HepG2 (cell line): Measurements from ENCODE around the gene ZFPL1. TPM values are rescaled to one million over a fixed set of nuclear protein-coding genes. Genes with fewer than 3 reads are reported as not detected.

Experiments used
- ARID3A ChIP-seq: IDR thresholded peaks from 2 replicates; pipeline ENCODE4 v1.6.1; 2012; ENCODE audit warnings: low read depth, low read length, improper control_type of control experiment
- BCLAF1 ChIP-seq: fragments of 450-650 bp; IDR thresholded peaks from 2 replicates; pipeline ENCODE4 v1.6.1; 2017; ENCODE audit warnings: mild to moderate bottlenecking
- E2F1 ChIP-seq: sonication (generic); formaldehyde crosslinking; IDR thresholded peaks from 2 replicates; pipeline ENCODE4 v1.5.0; 2020; ENCODE audit warnings: missing genetic modification reagents
- EP300 ChIP-seq, 3 experiments: sonication (generic) in 1 of 3; formaldehyde crosslinking in 1 of 3; IDR thresholded peaks; 2 replicates each; pipeline versions ENCODE4 v1.5.1 to v1.6.1; 2011 to 2020; ENCODE audit warnings: low read depth in 2 of 3, low read length in 2 of 3, borderline replicate concordance in 1 of 3, improper control_type of control experiment in 1 of 3, mild to moderate bottlenecking in 1 of 3, missing genetic modification reagents in 1 of 3, moderate library complexity in 1 of 3
- HMGXB4 ChIP-seq, 2 experiments: sonication (generic) in 1 of 2; formaldehyde crosslinking in 1 of 2; IDR thresholded peaks; 2 replicates each; pipeline versions ENCODE4 v1.4.0 to v1.6.1; 2018 to 2020; ENCODE audit warnings: missing genetic modification reagents in 2 of 2, borderline replicate concordance in 1 of 2, low read depth in 1 of 2, mild to moderate bottlenecking in 1 of 2, missing biosample characterization in 1 of 2
- NR0B2 ChIP-seq: sonication (generic); formaldehyde crosslinking; IDR thresholded peaks from 2 replicates; pipeline ENCODE4 v1.4.0; 2020; ENCODE audit warnings: mild to moderate bottlenecking, missing genetic modification reagents
- PHB2 ChIP-seq: fragments of 450-650 bp; IDR thresholded peaks from 2 replicates; pipeline ENCODE4 v1.6.1; 2018; ENCODE audit not compliant: partially characterized antibody
- PRPF4 ChIP-seq: fragments of 200-400 bp; formaldehyde crosslinking; IDR thresholded peaks from 2 replicates; pipeline ENCODE4 v1.6.1; 2016; ENCODE audit warnings: low read length, low read depth; ENCODE audit not compliant: poor library complexity, severe bottlenecking
- RELA ChIP-seq: sonication (generic); formaldehyde crosslinking; IDR thresholded peaks from 2 replicates; pipeline ENCODE4 v1.4.0; 2020; ENCODE audit warnings: missing genetic modification reagents
- SIX1 ChIP-seq: sonication (generic); formaldehyde crosslinking; IDR thresholded peaks from 2 replicates; pipeline ENCODE4 v1.4.0; 2020; ENCODE audit warnings: missing genetic modification reagents, borderline replicate concordance
- TCF7L2 ChIP-seq: IDR thresholded peaks from 2 replicates; pipeline ENCODE4 v1.6.1; 2011; ENCODE audit warnings: mild to moderate bottlenecking, low read depth, low read length, moderate library complexity
- ZFP41 ChIP-seq: sonication (generic); formaldehyde crosslinking; IDR thresholded peaks from 2 replicates; pipeline ENCODE4 v1.4.0; 2020; ENCODE audit warnings: mild to moderate bottlenecking, missing genetic modification reagents, borderline replicate concordance
- ZNF770 ChIP-seq: sonication (generic); formaldehyde crosslinking; IDR thresholded peaks from 2 replicates; pipeline ENCODE4 v1.5.0; 2020; ENCODE audit warnings: mild to moderate bottlenecking, missing genetic modification reagents
- ZNF780A ChIP-seq: sonication (generic); formaldehyde crosslinking; IDR thresholded peaks from 2 replicates; pipeline ENCODE4 v1.8.0; 2022; ENCODE audit warnings: mild to moderate bottlenecking, missing genetic modification reagents, moderate library complexity
- ZNF879 ChIP-seq: sonication (generic); formaldehyde crosslinking; IDR thresholded peaks from 2 replicates; pipeline ENCODE4 v1.8.1; 2023; ENCODE audit warnings: missing genetic modification reagents
- polyA plus RNA-seq, 8 experiments: library from polyadenylated mRNA; depleted of rRNA in 3 of 8; stranded (reverse) in 7 of 8; unstranded in 1 of 8; fragments of >200 nt; fragmentation: Illumina TruSeq in 4 of 8; extraction: Trizol in 4 of 8; gene quantifications; 2 replicates each; pipeline versions ENCODE4 v1.2.1 to v1.2.3, GENCODE V29; 2011 to 2016; ENCODE audit warnings: low read depth in 4 of 8, missing spikeins in 1 of 8, mixed read lengths in 1 of 8; ENCODE audit not compliant: insufficient read depth in 1 of 8
- total RNA-seq, 5 experiments: library from RNA; depleted of rRNA; stranded (reverse); fragments of >200 nt; fragmentation: Illumina TruSeq; extraction: Trizol; gene quantifications; 2 replicates each; pipeline ENCODE4 v1.2.3, GENCODE V29; 2016; ENCODE audit warnings: low read depth in 1 of 5

Gene ZFPL1
- total and polyA plus RNA-seq, 2 of the 13 experiments (the other 11 are each of a cell fraction or from before 2014, with no cell fraction given), result 32.2 to 56.0 TPM

GRCh38 chr11:65117206-65118096 lies 33.4 kb downstream of the ZFPL1 start, which contains the start of gene ZNHIT2 (continued):
- peak; percentile 54 to 92 for TF ChIP-seq HMGXB4 (CRISPR knock-in tag; IDR thresholded peaks at IDR 0.05; ENCODE audit: borderline replicate concordance in 1 of 2, low read depth in 1 of 2)
- no peak for TF ChIP-seq SIX1 (CRISPR knock-in tag)
- peak; percentile 64; the same call in 1 of the 2 replicates for TF ChIP-seq E2F1 (CRISPR knock-in tag)
- TF ChIP-seq PRPF4, result no peak
- peak; percentile 21; the same call in 1 of the 2 replicates for TF ChIP-seq ARID3A
- no peak for TF ChIP-seq TCF7L2
- TF ChIP-seq ZNF780A (CRISPR knock-in tag), result no peak
- no peak for TF ChIP-seq BCLAF1
- no peak for TF ChIP-seq ZFP41
- no peak for TF ChIP-seq NR0B2 (CRISPR knock-in tag)
- TF ChIP-seq EP300 (IDR thresholded peaks at IDR 0.05; ENCODE audit: low read depth in 2 of 2, low read length in 2 of 2), result 0 out of 4 replicates have a peak, but pooled peaks of 1 of the 2 experiments have one; percentile 16
- TF ChIP-seq EP300 (CRISPR knock-in tag; IDR thresholded peaks at IDR 0.05; ENCODE audit: borderline replicate concordance), result no peak
- TF ChIP-seq ZNF879 (CRISPR knock-in tag), result no peak
- TF ChIP-seq RELA (CRISPR knock-in tag), result 0 out of 2 replicates have a peak, but pooled peaks have one; percentile 36
- no peak for TF ChIP-seq PHB2
- peak; percentile 44 for TF ChIP-seq ZNF770
